CD1c-positive myeloid dendritic cell (primary cell): Measurements from ENCODE around the gene PGM5.

Source experiments
- DNase-seq: peaks from one replicate; pipeline ENCODE4 v3.0.0-alpha.2; 2016; ENCODE audit errors: extremely low spot score

PGM5 gene

GRCh38 chr9:68437785-68438184 lies 81.4 kb downstream of the PGM5 start:
- DNase-seq: no peak

DNA sequence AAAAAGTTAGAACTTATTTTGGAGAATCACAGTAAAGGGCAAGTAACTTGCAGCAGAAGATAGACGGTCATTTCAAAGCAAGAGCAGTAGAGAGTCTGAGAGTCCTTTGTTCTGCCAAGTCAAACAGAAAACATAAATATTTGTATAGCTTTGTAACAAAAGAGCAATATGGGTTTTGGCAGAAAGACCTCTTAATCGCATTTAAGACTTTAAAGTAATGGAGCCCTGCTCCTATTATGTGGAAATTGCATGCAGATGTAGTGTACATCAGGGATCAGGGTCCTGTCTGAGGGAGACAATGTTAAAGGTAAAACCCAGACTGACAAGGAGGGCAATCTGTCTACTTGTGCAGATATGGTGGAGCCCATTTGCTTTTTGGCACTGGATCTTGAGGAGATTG lies 87.2 kb downstream of the PGM5 start:
- no peak for DNase-seq

GRCh38 chr9:68446836-68447235 lies 90.4 kb downstream of the PGM5 start:
- no peak for DNase-seq

DNA sequence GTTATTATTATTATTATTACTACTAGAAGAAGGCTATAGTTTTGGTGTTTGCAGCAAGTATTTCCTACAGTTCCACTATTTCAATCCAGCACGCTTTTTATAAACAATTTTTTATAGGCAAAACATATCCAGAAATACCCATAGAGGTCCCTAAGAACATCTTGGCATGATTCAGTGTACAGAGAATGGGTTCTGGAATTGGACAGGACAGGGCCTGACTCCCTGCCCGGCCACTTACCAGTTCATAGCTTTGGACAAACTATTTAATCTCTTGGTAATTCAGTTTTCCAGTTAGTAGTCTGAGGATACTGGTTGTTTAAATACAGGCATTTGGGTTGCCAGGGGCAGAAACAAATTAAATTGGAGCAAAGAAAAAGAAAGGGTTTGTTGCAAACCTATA lies 91.2 kb downstream of the PGM5 start:
- no peak for DNase-seq

DNA sequence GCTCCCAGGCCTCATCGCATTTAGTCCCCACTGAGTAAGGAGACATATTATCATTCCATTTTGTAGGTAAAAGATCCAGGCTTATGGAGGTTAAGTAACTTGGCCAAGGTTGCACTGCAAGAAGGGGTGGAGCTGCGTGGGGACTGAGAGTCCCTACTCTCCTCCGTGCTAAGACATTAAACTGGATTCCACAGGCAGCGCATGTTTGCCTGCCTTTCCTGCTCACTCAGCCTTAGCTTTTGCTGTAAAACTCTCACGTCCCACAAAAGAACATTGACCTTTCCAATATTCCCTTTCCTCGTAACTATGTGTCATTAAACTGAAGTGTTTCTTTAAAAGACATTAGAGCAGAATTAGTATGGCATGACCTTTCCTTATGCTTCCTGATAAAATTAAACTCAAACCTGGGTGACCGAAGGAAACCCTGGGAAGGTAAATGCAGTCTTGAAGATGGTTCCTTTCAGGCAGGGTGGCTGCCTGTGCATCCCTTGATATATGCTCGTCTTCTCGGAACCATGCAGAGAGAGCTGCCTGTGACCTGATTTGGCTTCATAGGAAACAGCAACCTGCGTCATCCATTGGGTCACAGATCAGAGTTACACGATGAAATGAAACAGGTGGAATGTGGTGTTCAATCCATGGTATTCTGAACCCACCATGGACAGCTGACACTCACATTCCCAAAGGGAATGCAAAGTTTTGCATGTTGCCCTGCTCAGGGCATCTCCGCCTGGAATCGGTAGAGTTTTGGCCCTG lies 98.3 kb downstream of the PGM5 start:
- no peak for DNase-seq

DNA sequence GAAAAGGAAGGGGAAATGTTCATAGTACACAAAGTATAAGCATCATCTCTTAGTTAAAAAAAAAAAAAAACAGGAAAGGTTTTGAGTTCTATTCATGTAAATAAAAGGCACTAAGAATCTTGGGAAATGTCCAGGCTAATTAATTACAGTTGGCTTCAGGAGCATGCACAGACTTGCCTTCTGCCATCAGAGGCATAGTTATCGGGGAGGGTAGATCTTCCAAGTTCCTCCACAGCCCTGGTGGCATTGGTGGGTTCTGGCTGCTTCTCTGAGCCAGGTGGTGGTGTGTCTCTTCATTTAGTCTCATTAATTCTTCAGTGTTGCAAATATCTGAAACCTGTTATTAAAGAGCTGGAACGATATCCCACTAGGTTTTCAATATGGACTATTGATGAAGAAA lies 99.0 kb downstream of the PGM5 start:
- no peak for DNase-seq

GRCh38 chr9:68457803-68458202 lies 101.4 kb downstream of the PGM5 start:
- no peak for DNase-seq

DNA sequence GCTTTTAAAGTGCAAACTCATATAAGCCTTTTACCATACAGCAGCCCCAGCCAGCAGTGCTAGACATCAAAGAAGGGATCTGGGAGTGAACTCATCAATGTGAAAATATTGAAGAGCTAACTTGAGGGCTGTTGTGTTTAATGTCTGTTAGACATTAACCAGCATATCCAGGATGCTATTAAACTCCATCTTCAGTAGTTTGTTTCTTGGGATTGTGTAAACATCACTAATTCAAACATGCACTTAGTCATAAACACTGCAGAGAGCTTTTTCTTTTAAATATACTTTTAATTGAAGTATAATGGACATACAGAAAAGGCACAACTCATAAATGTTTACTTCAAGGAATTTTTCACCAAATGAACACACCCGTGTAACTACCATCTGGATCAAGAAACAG lies 102.5 kb downstream of the PGM5 start:
- DNase-seq: no peak

DNA sequence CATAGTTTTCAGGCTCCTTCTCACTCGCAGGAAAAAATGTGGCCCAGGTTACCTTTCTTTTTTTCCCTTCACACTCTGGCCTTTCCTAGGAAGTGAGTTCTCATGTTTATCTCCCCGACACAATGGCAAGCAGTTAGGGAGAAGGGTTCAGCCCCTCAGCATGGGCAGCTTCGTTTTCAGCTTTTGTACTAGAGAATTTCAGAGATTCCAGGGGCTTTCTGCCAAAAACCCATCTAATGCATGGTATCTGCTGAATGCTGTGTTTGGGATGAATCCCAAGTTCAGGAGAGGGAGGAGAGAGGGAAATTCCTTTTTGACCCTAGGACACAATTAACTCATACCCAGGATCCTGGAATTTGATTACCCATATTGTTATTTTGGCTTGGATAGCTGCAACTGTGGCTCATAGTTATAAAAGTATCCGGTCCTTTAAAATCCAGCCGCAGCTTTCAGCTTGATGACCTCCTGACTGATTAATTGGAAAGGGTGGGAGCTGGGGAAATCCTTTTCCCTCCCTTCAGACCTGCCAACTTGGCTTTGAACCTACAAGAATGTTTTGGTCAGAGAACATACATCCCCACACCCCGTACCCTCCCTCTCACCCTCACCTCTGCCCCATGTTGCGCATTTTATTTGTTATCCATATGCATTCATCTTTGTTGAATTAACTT lies 105.8 kb downstream of the PGM5 start:
- no peak for DNase-seq

GRCh38 chr9:68470067-68470466 lies 113.7 kb downstream of the PGM5 start:
- no peak for DNase-seq

DNA sequence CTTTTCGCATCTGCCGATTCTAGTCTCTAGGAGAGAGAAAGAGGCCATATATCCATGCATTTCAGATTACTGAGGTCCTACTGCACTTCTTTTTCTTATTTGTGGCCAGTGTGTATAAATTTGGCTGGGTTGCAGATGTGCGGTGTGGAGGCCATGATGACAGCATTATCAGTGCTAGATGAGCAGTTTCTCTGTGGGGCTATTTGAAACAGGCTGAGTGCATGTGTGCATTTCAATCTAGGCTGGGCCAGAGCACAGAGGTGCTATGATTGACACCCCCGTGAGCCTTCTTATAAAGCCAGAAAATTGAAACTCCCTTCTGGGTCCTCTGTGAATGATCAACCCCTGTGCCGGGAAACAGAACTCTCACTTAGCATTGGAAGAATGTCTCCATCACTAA lies 114.2 kb downstream of the PGM5 start:
- no peak for DNase-seq

DNA sequence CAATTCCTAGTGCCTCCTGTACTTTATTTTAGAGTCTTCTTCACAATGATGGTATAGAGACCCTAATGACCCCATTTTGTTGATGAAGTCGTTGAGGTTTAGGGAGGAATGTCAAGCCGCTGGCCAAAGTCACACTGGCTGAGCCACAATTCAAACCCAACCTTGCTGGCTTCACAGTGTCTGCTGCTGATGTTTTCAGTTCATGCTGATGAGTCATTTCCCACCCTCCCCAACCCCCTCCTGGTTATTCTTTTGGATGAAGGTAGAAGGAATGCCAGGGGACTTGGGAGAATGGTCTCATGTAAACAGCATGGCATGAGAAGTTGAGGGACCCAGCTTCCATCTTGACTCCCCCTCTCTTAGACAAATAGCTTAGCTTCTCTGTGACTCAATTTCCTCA lies 115.7 kb downstream of the PGM5 start:
- DNase-seq: no peak

DNA sequence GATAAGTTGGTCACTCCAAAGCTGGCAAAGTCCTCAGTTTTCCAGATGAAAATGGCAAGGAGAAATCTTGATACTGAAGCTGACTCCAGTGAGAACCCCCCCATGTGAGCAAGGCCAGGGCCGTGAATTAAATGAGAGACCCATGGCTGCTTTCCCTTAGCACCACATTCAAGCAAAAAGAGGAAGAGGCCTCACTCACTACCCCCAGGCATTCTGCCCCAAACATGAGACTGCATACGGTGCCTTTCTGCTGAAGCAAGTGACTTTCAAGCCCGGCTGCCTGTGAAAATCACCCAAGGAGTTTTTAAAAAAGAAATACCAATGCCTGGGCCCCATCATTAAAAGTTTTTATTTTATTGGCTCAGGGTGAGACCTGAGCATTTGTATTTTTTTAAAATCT lies 117.4 kb downstream of the PGM5 start:
- DNase-seq: peak; percentile 8

- DNase-seq: no peak
Observed at GRCh38 chr9:68476422-68476821, 120.0 kb downstream of the PGM5 start.

DNA sequence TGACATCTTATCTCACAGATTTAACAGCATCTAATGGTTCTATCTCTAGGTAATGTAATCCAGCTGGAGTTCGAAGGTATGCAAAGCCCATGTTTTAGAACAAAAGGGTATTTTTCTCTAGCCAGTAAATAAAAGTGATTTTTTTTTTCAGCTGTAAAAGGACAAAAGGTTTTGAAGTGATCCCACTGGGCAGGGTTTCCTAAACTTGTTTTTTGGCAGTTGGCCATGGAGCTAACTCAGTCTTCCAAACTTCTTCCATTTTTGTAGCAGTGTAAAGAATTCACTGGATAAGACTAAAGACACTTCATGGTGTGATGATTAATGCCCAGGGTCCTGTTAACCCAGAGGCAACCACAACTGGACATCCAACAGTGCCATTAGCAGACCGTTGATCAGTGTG lies 120.4 kb downstream of the PGM5 start:
- DNase-seq: no peak

DNA sequence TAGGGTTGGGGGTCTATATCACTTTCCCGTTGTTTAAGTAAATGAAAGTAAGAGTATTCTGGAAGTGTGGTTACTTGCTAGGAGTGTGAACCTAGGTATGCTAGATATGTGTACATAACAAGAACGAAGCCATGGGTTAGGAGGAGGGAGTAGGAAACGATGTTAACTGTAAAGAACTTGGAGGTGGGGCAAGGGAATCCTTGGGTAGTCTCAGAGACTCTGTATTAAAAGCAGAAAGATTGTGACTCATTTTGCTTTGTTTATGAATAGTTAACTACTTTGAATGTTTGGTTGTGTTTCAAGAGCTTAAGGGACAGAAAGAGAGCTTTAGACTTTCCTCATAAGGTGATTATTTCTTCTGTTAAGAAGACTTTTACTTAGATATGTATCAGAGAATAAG lies 124.4 kb downstream of the PGM5 start:
- no peak for DNase-seq

GRCh38 chr9:68482548-68482947 lies 126.1 kb downstream of the PGM5 start:
- DNase-seq: no peak

DNA sequence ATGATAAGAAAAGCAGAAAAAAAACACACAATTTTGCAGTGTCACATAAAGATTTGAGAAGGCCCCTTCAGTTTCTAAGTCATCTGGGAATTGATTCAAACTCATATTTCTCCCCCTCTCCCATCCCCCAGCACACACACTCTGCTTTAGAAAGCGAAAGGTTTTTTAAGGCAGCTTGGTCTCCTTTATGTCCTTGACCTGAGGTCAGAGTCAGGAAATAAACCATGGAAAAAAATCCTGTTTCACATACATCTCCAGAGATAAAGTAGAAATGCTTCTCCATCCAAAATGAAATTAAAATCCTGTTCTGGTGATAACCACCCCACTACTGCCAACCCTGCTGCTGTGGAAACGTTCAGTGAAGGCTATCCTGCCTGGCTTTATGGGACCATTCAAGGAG lies 131.7 kb downstream of the PGM5 start:
- DNase-seq: no peak

GRCh38 chr9:68489646-68490045 lies 133.2 kb downstream of the PGM5 start:
- no peak for DNase-seq

DNA sequence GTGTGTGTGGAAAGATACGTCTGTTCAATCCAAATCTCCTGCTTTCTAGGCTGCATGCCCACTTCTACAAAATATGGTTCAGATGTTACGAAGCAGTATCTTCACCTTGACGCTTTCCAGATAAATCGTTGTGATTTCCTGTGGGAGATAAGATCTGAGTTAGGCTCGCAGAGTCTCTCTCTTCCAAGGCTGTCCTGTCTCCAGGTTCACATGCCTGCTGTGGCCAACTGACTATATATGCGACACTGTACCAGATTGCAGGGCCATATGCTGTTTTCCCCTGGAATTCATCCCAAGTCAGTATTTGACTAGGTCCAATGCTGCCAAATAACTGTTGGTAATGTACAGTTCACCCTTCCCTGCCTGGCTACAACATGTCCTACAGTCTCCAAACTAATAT lies 136.4 kb downstream of the PGM5 start:
- DNase-seq: no peak

DNA sequence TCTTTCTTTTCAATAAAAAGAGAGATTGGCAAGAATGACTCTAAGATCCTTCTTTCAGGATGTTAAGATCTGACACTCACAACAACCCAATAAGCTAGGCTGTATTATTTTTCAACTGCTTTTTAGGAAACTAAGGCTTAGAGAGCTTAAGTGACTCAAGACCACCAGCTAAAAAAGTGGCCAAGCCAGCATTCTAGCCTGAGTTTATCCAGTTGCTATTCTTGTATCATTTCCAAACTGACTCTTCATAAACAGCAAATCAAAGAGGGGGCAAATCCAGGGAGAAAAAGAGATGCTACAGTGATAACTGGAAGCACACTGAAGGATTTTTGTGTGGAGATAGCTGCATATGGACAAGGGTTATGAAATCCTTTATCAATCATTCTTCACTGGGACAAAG lies 137.1 kb downstream of the PGM5 start:
- DNase-seq: no peak

GRCh38 chr9:68493958-68494577 lies 137.7 kb downstream of the PGM5 start:
- DNase-seq: no peak

DNA sequence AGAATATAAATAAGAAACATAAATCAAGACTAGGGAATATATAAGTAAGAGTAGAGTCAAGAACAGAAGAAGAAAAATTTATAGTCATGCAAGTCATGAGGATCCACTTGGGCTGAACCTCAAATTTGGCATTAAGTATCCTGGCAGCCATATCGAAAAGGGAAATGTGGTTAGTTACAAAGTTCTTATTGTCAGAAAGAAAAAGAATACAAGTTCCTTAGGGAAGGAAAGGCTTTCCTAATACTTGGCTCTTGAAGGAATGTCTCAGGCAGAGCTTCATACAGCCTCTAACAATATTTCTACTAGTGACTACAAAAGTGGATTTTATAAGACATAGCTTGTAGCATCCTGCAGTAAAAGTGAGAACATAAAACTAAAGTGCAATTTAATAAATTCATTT lies 138.8 kb downstream of the PGM5 start:
- no peak for DNase-seq
